ENCODE measurements around the gene GPR171. TPM values are rescaled to one million over a fixed set of nuclear protein-coding genes. Genes with fewer than 3 reads are reported as not detected.

Gene GPR171
- total RNA-seq, 4 donors from 2014 or later: 2.8 to 10.6 (median 4.7) TPM

DNA sequence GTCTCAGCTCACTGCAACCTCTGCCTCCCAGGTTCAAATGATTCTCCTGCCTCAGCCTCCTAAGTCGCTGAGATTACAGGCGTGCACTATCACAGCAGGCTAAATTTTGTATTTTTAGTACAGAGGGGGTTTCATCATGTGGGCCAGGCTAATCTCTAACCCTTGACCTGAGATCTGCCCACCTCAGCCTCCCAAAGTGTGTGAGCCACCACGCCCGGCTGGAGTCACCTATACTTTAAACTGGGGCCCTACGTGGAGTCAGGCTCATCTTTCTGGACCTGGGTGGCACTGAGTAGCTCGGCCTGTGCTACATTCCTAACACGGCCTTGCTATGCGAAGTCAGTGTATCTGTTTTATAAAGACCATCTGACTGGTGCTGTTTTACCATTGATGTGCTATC is 5.8 kb downstream of the GPR171 start:
- TF ChIP-seq, protein P1, sequence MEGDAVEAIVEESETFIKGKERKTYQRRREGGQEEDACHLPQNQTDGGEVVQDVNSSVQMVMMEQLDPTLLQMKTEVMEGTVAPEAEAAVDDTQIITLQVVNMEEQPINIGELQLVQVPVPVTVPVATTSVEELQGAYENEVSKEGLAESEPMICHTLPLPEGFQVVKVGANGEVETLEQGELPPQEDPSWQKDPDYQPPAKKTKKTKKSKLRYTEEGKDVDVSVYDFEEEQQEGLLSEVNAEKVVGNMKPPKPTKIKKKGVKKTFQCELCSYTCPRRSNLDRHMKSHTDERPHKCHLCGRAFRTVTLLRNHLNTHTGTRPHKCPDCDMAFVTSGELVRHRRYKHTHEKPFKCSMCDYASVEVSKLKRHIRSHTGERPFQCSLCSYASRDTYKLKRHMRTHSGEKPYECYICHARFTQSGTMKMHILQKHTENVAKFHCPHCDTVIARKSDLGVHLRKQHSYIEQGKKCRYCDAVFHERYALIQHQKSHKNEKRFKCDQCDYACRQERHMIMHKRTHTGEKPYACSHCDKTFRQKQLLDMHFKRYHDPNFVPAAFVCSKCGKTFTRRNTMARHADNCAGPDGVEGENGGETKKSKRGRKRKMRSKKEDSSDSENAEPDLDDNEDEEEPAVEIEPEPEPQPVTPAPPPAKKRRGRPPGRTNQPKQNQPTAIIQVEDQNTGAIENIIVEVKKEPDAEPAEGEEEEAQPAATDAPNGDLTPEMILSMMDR (IDR thresholded peaks at IDR 0.05): no peak
- DNase-seq (ENCODE audit: low spot score) (no peak), ATAC-seq (ENCODE audit: low FRiP score) (no peak)

DNA sequence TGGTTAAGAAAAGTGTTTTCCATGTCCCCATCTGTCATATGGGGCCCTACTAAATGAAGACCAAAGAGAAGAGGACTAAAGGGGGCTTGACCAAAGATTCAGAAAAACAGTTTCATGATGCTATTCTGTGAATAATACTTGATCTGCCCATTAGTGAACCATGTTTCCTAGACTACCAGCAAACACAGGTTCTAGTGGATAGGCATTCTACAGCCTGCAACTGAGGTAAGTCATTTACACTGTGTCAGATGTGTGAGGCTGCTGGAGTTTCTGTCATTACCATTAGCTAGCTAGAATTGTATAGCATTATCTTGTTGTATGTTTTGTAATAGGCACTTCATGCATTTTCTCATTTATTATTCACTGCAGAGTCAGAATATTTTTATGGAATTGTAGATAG is 6.6 kb downstream of the GPR171 start:
- no peak for DNase-seq (ENCODE audit: low spot score)
- TF ChIP-seq, protein P1 (IDR thresholded peaks at IDR 0.05): no peak
- no peak for ATAC-seq (ENCODE audit: low FRiP score)

DNA sequence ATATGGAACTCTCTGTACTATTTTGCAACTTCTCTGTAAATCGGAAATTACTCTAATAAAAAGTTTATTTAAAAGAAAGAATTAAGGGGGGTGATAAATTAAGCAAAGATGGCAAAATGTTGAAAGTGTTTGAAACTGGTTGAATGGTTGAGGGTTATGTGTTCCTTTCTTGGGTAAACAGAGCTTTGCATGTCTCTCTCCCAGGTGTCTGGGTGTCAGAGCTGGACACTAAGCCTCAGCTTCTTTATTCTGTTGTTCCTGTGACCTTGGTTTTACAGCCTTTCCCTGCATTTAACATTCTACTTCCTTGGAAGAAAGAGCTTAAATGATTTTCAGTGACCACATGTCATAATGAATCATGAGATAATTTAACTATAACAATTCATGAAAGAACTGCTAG is 7.2 kb downstream of the GPR171 start:
- ATAC-seq (ENCODE audit: low FRiP score): no peak
- TF ChIP-seq, protein P1 (IDR thresholded peaks at IDR 0.05): no peak
- no peak for DNase-seq (ENCODE audit: low spot score)

DNA sequence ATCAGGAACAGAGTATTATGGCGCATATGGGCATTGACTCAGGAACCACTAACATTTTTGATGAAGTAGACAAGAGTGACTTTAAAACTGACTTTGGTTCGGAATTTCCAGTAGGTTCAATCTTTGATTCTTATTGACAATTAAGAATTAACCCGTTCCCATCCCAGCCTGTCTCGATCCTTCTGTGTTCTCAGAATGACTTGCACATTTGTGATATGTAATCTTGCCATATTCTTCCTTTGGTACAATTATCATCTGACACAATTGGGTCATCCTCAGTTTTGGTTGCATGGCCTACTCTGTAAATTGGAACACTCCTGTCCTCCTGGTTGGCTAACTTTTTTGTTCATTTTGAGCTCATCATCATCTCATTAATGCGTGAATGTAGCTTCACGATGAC is 10.5 kb downstream of the GPR171 start:
- TF ChIP-seq, protein P1 (IDR thresholded peaks at IDR 0.05): no peak
- ATAC-seq (ENCODE audit: low FRiP score) (no peak), DNase-seq (ENCODE audit: low spot score) (no peak)

DNA sequence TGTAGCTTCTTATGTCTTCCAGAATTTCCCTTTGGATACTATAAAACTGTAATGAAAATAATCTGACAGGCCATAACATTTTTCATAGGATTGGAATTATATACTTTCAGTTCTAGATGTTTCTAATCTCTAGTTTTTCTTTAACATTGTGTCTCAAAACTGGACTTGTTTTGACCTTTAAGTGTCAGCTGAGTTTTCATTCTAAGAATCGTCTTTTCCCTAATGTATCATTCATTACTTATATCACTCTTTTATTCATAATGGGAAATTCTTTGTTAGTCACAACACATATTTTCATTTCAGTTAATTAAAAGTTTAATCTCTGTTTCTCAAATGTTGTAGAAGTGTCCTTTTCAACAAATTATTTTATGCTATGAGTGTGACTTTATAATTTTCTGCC is 11.9 kb downstream of the GPR171 start:
- DNase-seq (ENCODE audit: low spot score) (no peak), ATAC-seq (ENCODE audit: low FRiP score) (no peak)
- TF ChIP-seq, protein P1 (IDR thresholded peaks at IDR 0.05): no peak

DNA sequence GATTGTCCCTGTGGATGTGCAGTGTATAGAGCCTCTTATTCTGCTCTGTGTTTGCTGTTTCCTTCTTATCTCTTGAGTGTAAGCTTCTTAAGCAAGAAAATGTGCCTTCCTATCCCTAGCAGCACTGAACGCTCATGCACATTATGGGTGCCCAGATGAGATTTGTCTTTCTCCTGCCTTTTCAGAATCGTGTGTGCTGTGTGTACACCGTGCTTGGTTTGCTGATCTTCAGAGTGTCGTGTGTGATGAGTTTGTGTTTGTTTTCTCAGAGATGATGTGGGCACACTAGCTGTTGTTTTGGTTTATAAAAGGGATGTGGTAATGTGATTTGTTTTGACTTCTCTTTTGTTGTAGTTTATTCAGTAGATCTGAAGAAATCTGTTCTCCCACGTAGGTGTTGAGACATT is 19.7 kb downstream of the GPR171 start:
- TF ChIP-seq, protein P1 (IDR thresholded peaks at IDR 0.05): no peak
- DNase-seq (ENCODE audit: low spot score): no peak
- ATAC-seq (ENCODE audit: low FRiP score): no peak

DNA sequence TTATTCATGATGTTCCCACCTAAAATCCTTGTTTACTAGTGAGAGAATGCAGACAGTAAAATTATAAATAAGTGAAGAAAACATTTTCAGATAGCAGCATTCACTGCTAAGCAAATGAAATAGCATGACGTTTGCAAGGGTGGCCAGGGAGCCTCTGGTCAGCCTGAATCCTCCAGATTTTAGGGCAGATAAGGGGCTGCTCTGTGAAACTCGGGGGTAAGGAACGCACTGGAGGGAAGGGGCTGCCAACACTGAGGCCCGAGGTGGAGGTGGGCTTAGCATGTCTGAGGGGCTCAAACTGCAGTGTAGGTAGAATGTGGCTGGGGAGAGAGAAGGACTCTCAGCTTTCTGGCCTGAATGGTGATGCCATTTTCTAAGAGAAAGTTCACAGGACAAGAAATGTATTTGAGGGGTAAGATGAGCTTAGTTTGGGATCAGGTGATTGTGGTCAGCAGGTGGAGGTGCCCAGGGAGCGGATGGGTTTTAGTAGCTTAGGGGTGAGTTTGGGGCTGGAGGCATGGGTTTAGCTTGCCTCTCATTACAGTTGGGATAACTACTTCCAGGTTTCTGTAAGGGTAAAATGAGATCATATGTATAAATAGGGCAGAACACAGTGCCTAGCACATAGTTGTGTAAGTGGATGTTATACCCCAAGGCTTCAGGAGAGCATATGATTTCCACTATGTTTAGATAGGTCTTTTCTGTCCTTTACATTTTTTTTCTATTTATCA is 20.5 kb downstream of the GPR171 start:
- TF ChIP-seq, protein P1 (IDR thresholded peaks at IDR 0.05): no peak
- no peak for ATAC-seq (ENCODE audit: low FRiP score)
- DNase-seq (ENCODE audit: low spot score): no peak
